SK-N-SH (cell line): Measurements from ENCODE around the gene AOAH.

Source experiments
- CHD2 ChIP-seq: fragments of 150-350 bp; IDR thresholded peaks from 2 replicates; pipeline ENCODE4 v1.6.1; 2018; ENCODE audit warnings: low read length; ENCODE audit not compliant: partially characterized antibody
- CTCF ChIP-seq: fragments of 200-600 bp; sonication (generic); IDR thresholded peaks from 2 replicates; pipeline ENCODE4 v1.6.1; 2017; ENCODE audit warnings: antibody characterized with exemption, mild to moderate bottlenecking, moderate library complexity
- EZH2phosphoT487 ChIP-seq: fragments of 200-600 bp; sonication (generic); IDR thresholded peaks from 2 replicates; pipeline ENCODE4 v1.6.1; 2017; ENCODE audit warnings: low read depth, mixed run types, mild to moderate bottlenecking, antibody characterized with exemption, moderate library complexity, borderline replicate concordance
- FOXJ3 ChIP-seq: sonication (generic); formaldehyde crosslinking; IDR thresholded peaks from 2 replicates; pipeline ENCODE4 v1.5.1; 2020; ENCODE audit warnings: mild to moderate bottlenecking, missing genetic modification reagents
- GATA2 ChIP-seq: sonication (generic); formaldehyde crosslinking; IDR thresholded peaks from 2 replicates; pipeline ENCODE4 v1.5.0; 2020; ENCODE audit warnings: mild to moderate bottlenecking, missing genetic modification reagents
- POLR2AphosphoS5 ChIP-seq: IDR thresholded peaks from 2 replicates; pipeline ENCODE4 v1.6.1; 2012; ENCODE audit warnings: low read depth, low read length
- RAD21 ChIP-seq: IDR thresholded peaks from 2 replicates; pipeline ENCODE4 v1.6.1; 2012; ENCODE audit warnings: mild to moderate bottlenecking, low read length
- REST ChIP-seq: IDR thresholded peaks from 2 replicates; pipeline ENCODE4 v1.6.1; 2012; ENCODE audit warnings: mild to moderate bottlenecking, low read depth, low read length, moderate library complexity
- TAF1 ChIP-seq: IDR thresholded peaks from 2 replicates; pipeline ENCODE4 v1.6.1; 2012; ENCODE audit warnings: low read depth, mild to moderate bottlenecking, low read length, moderate library complexity, borderline replicate concordance
- ZBTB33 ChIP-seq: IDR thresholded peaks from 2 replicates; pipeline ENCODE4 v1.4.0; 2012; ENCODE audit warnings: low read depth, borderline replicate concordance

- TF ChIP-seq CHD2: no peak
- no peak for TF ChIP-seq CTCF
- no peak for TF ChIP-seq EZH2phosphoT487
- TF ChIP-seq POLR2AphosphoS5: no peak
- no peak for TF ChIP-seq REST
- TF ChIP-seq GATA2 (CRISPR knock-in tag): no peak
- no peak for TF ChIP-seq ZBTB33
- no peak for TF ChIP-seq TAF1
- 0 out of 2 replicates have a peak, but pooled peaks have one; percentile 5 for TF ChIP-seq RAD21
- no peak for TF ChIP-seq FOXJ3 (CRISPR knock-in tag)
These were observed 123.3 kb downstream of the AOAH start for GRCh38 chr7:36600869-36601530.
